ENCODE results near the gene MRPL28.

- TF ChIP-seq, protein P1, sequence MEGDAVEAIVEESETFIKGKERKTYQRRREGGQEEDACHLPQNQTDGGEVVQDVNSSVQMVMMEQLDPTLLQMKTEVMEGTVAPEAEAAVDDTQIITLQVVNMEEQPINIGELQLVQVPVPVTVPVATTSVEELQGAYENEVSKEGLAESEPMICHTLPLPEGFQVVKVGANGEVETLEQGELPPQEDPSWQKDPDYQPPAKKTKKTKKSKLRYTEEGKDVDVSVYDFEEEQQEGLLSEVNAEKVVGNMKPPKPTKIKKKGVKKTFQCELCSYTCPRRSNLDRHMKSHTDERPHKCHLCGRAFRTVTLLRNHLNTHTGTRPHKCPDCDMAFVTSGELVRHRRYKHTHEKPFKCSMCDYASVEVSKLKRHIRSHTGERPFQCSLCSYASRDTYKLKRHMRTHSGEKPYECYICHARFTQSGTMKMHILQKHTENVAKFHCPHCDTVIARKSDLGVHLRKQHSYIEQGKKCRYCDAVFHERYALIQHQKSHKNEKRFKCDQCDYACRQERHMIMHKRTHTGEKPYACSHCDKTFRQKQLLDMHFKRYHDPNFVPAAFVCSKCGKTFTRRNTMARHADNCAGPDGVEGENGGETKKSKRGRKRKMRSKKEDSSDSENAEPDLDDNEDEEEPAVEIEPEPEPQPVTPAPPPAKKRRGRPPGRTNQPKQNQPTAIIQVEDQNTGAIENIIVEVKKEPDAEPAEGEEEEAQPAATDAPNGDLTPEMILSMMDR (IDR thresholded peaks at IDR 0.05): no peak
- TF ChIP-seq POLR2A (IDR thresholded peaks at IDR 0.05): no peak
These were observed 1.8 kb downstream of the MRPL28 start for GRCh38 chr16:368388-369158.
